HCT116 (cell line): ENCODE results near the gene GALNS. TPM values are rescaled to one million over a fixed set of nuclear protein-coding genes. Genes with fewer than 3 reads are reported as not detected.

Source experiments
- ATAC-seq: fragments of 200-7000 bp; cut with Tn5 transposase; 2 replicates; pipeline ENCODE4 v1.9.1; 2020; ENCODE audit warnings: mild to moderate bottlenecking, moderate library complexity
- BruUV-seq: library from RNA; stranded (reverse); fragments of 400-500 nt; replicated peaks from 2 replicates; lab custom pipeline; 2021; lab: Mats Ljungman, UMichigan
- CTCF ChIA-PET: fragments of 300-600 bp; sonication (Branson Sonifier 250); formaldehyde crosslinking; loops from one replicate; lab custom pipeline; 2021; ENCODE audit warnings: antibody characterized with exemption; lab: Charles Lee
- POLR2A ChIA-PET: fragments of 300-600, 350-600 bp; sonication (Branson Sonifier 250); formaldehyde crosslinking; loops from one replicate; lab custom pipeline; 2021; ENCODE audit warnings: antibody characterized with exemption; lab: Charles Lee
- RAD21 ChIA-PET, 2 experiments: fragments of 300-600 bp; sonication (Branson Sonifier 250); formaldehyde crosslinking; loops; one replicate each; lab custom pipeline; 2023; ENCODE audit warnings: low total read pairs in 2 of 2; ENCODE audit not compliant: uncharacterized antibody in 2 of 2, unreplicated experiment in 2 of 2, low non-redundant PET in 1 of 2; lab: Charles Lee
- DNase-seq: peaks from one replicate; pipeline ENCODE4 v3.0.0-alpha.2; 2010; ENCODE audit warnings: low read depth, low spot score
- H2AFZ ChIP-seq: fragments of 200-600 bp; shearing (Covaris generic), sonication (generic); 2 replicates; pipeline ENCODE4 v1.6.1; 2017; ENCODE audit warnings: low read depth, mixed run types, mixed read lengths, antibody characterized with exemption, low read length; ENCODE audit not compliant: poor library complexity, severe bottlenecking
- H3K27ac ChIP-seq: 2 replicates; pipeline ENCODE4 v1.5.1; 2012; ENCODE audit warnings: low read depth, low read length
- H3K27me3 ChIP-seq: fragments of 200-600 bp; sonication (generic); 2 replicates; pipeline ENCODE4 v1.6.1; 2016; ENCODE audit warnings: mixed run types, low read length, mixed read lengths; ENCODE audit not compliant: insufficient read depth
- H3K36me3 ChIP-seq, 2 experiments: fragments of 200-500 bp in 1 of 2; fragments of 200-600 bp in 1 of 2; sonication (Bioruptor generic) in 1 of 2; sonication (generic) in 1 of 2; 2 replicates each; pipeline versions ENCODE4 v1.5.1 to v1.6.1; 2014 to 2016; ENCODE audit warnings: low read length in 2 of 2, inconsistent platforms in 1 of 2, mixed read lengths in 1 of 2, mixed run types in 1 of 2; ENCODE audit not compliant: insufficient read depth in 2 of 2, control insufficient read depth in 1 of 2
- H3K4me1 ChIP-seq, 2 experiments: fragments of 200-600 bp in 1 of 2; sonication (generic) in 1 of 2; 2 replicates each; pipeline versions ENCODE4 v1.5.1 to v1.6.1; 2012 to 2017; ENCODE audit warnings: low read length in 2 of 2, inconsistent platforms in 1 of 2, mild to moderate bottlenecking in 1 of 2, mixed read lengths in 1 of 2, mixed run types in 1 of 2, moderate library complexity in 1 of 2; ENCODE audit not compliant: insufficient read depth in 2 of 2, control insufficient read depth in 1 of 2
- H3K4me2 ChIP-seq: fragments of 200-600 bp; sonication (generic); 2 replicates; pipeline ENCODE4 v1.6.1; 2017; ENCODE audit warnings: mixed run types, low read length, mixed read lengths
- H3K4me3 ChIP-seq, 2 experiments: fragments of 200-600 bp in 1 of 2; sonication (generic) in 1 of 2; replicated peaks in 1 of 2; 2 replicates each; pipeline ENCODE4 v1.5.1; 2011 to 2016; ENCODE audit warnings: low read length in 2 of 2, control low read depth in 1 of 2, low read depth in 1 of 2, mild to moderate bottlenecking in 1 of 2, mixed read lengths in 1 of 2, mixed run types in 1 of 2
- H3K79me2 ChIP-seq: fragments of 200-600 bp; sonication (generic); 2 replicates; pipeline ENCODE4 v1.6.1; 2017; ENCODE audit warnings: mild to moderate bottlenecking, mixed run types, low read length, moderate library complexity, mixed read lengths; ENCODE audit not compliant: insufficient read depth
- H3K9ac ChIP-seq: fragments of 200-600 bp; sonication (generic); 2 replicates; pipeline ENCODE4 v1.6.1; 2016; ENCODE audit warnings: low read length, mixed read lengths
- H3K9me2 ChIP-seq: fragments of 200-600 bp; sonication (generic), shearing (Covaris generic); 2 replicates; pipeline ENCODE4 v1.6.1; 2017; ENCODE audit warnings: mixed run types, mild to moderate bottlenecking, moderate library complexity; ENCODE audit not compliant: insufficient read depth
- H3K9me3 ChIP-seq, 2 experiments: fragments of 200-500 bp in 1 of 2; fragments of 200-600 bp in 1 of 2; sonication (Bioruptor generic) in 1 of 2; sonication (generic) in 1 of 2; 2 replicates each; pipeline ENCODE4 v1.6.1; 2014 to 2017; ENCODE audit warnings: low read length in 2 of 2, mixed read lengths in 2 of 2, inconsistent platforms in 1 of 2, low read depth in 1 of 2, mild to moderate bottlenecking in 1 of 2, mixed run types in 1 of 2, moderate library complexity in 1 of 2; ENCODE audit not compliant: control insufficient read depth in 1 of 2, insufficient read depth in 1 of 2
- H4K20me1 ChIP-seq: fragments of 200-600 bp; sonication (generic), shearing (Covaris generic); 2 replicates; pipeline ENCODE4 v1.6.1; 2017; ENCODE audit warnings: mixed run types, mild to moderate bottlenecking, moderate library complexity; ENCODE audit not compliant: insufficient read depth
- CBX3 ChIP-seq: IDR thresholded peaks from 2 replicates; pipeline ENCODE4 v1.6.1; 2012; ENCODE audit warnings: low read depth
- CEBPB ChIP-seq: IDR thresholded peaks from 2 replicates; pipeline ENCODE4 v1.6.1; 2012; ENCODE audit warnings: low read depth
- EGR1 ChIP-seq: IDR thresholded peaks from 2 replicates; pipeline ENCODE4 v1.6.1; 2012; ENCODE audit warnings: low read depth
- EZH2 ChIP-seq: fragments of 200-600 bp; sonication (generic); IDR thresholded peaks from 2 replicates; pipeline ENCODE4 v1.6.1; 2017; ENCODE audit warnings: antibody characterized with exemption, mixed run types
- FOSL1 ChIP-seq: IDR thresholded peaks from 2 replicates; pipeline ENCODE4 v1.6.1; 2012; ENCODE audit warnings: low read depth
- JUND ChIP-seq: IDR thresholded peaks from 2 replicates; pipeline ENCODE4 v1.6.1; 2012
- SP1 ChIP-seq: IDR thresholded peaks from 2 replicates; pipeline ENCODE4 v1.6.1; 2012; ENCODE audit warnings: low read depth
- TCF7L2 ChIP-seq: IDR thresholded peaks from 2 replicates; pipeline ENCODE4 v1.7.0; 2011; ENCODE audit warnings: borderline replicate concordance, inconsistent platforms; ENCODE audit not compliant: insufficient read depth, insufficient read length; ENCODE audit errors: extremely low read depth
- ZNF274 ChIP-seq: fragments of 200-500 bp; sonication (Bioruptor generic); IDR thresholded peaks from 2 replicates; pipeline ENCODE4 v1.6.1; 2014; ENCODE audit warnings: mild to moderate bottlenecking, low read depth, low read length, inconsistent platforms
- intact Hi-C: fragments of 100-400 bp; cut with micrococcal nuclease; formaldehyde crosslinking; loops from 2 replicates; pipeline ENCODE4 v1.10.0; 2022
- total RNA-seq: library from RNA; stranded (reverse); gene quantifications from one replicate; pipeline ENCODE4 v1.2.1, GENCODE V29; 2021; ENCODE audit not compliant: unreplicated experiment
- TF ChIP-seq, protein P1 (sequence below): IDR thresholded peaks from 2 replicates; pipeline ENCODE4 v1.6.1; 2012; ENCODE audit warnings: low read depth
- TF ChIP-seq, protein P2 (sequence below): IDR thresholded peaks from 2 replicates; pipeline ENCODE4 v1.6.1; 2011; ENCODE audit warnings: mild to moderate bottlenecking, low read length, moderate library complexity; ENCODE audit not compliant: insufficient replicate concordance; ENCODE audit errors: extremely low read depth
- TF ChIP-seq, protein P3 (sequence below): IDR thresholded peaks from 2 replicates; pipeline ENCODE4 v1.6.1; 2012
- TF ChIP-seq, protein P4 (sequence below): IDR thresholded peaks from 2 replicates; pipeline ENCODE4 v1.6.1; 2012

The GALNS gene
- total RNA-seq, 1 experiment from 2014 or later: 44.6 TPM

DNA sequence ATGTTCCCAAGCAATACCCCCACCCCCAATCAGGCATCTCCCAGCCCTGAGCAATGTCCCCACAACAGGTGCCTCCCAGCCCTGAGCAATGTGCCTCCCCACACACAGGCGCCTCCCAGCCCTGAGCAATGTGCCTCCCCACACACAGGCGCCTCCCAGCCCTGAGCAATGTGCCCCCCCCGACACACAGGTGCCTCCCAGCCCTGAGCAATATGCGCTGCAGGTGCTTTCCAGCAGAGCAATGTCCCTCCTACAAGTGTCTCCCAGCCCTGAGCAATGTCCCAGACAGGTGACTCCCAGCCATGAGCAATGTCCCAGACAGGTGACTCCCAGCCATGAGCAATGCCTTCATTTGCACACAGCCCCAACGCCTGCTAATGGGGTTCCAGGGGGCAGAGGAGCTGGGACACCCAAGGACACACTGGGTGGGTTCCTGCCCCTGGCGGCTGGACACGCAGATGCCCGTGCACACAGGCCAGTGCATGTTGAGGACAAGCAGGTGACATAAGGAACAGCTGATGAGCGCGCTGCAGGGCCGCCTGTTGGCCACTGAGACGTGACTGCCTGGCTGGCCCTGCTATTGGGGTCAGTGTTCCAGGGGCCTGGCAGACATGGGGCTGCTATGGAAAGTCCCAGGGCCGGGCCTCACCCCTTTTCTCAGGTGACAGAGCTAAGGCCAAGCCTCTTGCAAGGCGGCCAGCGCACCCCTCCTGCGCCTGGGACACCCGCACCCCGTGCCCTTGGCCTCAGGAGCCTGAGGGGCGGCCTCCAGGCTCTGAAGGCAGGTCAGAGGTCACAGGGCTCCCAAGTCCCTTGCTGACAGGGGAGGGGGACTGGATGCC, 36.6 kb upstream of the GALNS start:
- intact Hi-C loops: no loop called here
- DNase-seq (no peak), ATAC-seq (no peak)
- no TSS peak for BruUV-seq
- RAD21 ChIA-PET: no interaction called here
- H3K4me3 ChIP-seq: no peak overlapping the region
- H3K36me3 ChIP-seq: no peaks in the 10 kb centered on the region; a peak in 2 of 4 replicates
- H3K79me2 ChIP-seq: no peaks in the 10 kb centered on the region
- peaks cover 0 to 4% of the 10 kb centered on the region in 2 experiments; a peak in 2 of 4 replicates for H3K4me1 ChIP-seq
- no peaks in the 10 kb centered on the region for H3K27me3 ChIP-seq
- no peak overlapping the region for H2AFZ ChIP-seq
- H3K9me3 ChIP-seq: no peaks in the 10 kb centered on the region
- H4K20me1 ChIP-seq: no peaks in the 10 kb centered on the region
- no peak overlapping the region for H3K9ac ChIP-seq
- CTCF ChIA-PET: no interaction called here
- H3K4me2 ChIP-seq: no peak overlapping the region
- no peaks in the 10 kb centered on the region for H3K9me2 ChIP-seq
- TF ChIP-seq, protein P1, sequence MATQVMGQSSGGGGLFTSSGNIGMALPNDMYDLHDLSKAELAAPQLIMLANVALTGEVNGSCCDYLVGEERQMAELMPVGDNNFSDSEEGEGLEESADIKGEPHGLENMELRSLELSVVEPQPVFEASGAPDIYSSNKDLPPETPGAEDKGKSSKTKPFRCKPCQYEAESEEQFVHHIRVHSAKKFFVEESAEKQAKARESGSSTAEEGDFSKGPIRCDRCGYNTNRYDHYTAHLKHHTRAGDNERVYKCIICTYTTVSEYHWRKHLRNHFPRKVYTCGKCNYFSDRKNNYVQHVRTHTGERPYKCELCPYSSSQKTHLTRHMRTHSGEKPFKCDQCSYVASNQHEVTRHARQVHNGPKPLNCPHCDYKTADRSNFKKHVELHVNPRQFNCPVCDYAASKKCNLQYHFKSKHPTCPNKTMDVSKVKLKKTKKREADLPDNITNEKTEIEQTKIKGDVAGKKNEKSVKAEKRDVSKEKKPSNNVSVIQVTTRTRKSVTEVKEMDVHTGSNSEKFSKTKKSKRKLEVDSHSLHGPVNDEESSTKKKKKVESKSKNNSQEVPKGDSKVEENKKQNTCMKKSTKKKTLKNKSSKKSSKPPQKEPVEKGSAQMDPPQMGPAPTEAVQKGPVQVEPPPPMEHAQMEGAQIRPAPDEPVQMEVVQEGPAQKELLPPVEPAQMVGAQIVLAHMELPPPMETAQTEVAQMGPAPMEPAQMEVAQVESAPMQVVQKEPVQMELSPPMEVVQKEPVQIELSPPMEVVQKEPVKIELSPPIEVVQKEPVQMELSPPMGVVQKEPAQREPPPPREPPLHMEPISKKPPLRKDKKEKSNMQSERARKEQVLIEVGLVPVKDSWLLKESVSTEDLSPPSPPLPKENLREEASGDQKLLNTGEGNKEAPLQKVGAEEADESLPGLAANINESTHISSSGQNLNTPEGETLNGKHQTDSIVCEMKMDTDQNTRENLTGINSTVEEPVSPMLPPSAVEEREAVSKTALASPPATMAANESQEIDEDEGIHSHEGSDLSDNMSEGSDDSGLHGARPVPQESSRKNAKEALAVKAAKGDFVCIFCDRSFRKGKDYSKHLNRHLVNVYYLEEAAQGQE: no peak
- TF ChIP-seq CBX3: no peak
- TF ChIP-seq ZNF274: no peak
- TF ChIP-seq EGR1: no peak
- TF ChIP-seq, protein P2, sequence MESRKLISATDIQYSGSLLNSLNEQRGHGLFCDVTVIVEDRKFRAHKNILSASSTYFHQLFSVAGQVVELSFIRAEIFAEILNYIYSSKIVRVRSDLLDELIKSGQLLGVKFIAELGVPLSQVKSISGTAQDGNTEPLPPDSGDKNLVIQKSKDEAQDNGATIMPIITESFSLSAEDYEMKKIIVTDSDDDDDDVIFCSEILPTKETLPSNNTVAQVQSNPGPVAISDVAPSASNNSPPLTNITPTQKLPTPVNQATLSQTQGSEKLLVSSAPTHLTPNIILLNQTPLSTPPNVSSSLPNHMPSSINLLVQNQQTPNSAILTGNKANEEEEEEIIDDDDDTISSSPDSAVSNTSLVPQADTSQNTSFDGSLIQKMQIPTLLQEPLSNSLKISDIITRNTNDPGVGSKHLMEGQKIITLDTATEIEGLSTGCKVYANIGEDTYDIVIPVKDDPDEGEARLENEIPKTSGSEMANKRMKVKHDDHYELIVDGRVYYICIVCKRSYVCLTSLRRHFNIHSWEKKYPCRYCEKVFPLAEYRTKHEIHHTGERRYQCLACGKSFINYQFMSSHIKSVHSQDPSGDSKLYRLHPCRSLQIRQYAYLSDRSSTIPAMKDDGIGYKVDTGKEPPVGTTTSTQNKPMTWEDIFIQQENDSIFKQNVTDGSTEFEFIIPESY: no peak
- no peak for TF ChIP-seq CEBPB
- TF ChIP-seq, protein P3, sequence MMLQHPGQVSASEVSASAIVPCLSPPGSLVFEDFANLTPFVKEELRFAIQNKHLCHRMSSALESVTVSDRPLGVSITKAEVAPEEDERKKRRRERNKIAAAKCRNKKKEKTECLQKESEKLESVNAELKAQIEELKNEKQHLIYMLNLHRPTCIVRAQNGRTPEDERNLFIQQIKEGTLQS: no peak
- TF ChIP-seq, protein P4, sequence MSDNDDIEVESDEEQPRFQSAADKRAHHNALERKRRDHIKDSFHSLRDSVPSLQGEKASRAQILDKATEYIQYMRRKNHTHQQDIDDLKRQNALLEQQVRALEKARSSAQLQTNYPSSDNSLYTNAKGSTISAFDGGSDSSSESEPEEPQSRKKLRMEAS: no peak
- TF ChIP-seq FOSL1: no peak
- no peak for TF ChIP-seq EZH2
- TF ChIP-seq SP1: no peak
- no peak for TF ChIP-seq TCF7L2
- TF ChIP-seq JUND: no peak
- H3K27ac ChIP-seq: no peak overlapping the region
- POLR2A ChIA-PET: no interaction called here
